Measurements from ENCODE around the gene PAPLN.
"Not testable (repeated sequence)": the region's sequence is repeated elsewhere in the genome, so short reads cannot be mapped to it uniquely, and the experiment has no call there.

GRCh38 chr14:73194306-73194705 lies 43.0 kb upstream of the PAPLN start:
- not testable (repeated sequence) for TF ChIP-seq CTCF (IDR thresholded peaks at IDR 0.05; ENCODE audit: insufficient read depth, low read length, poor library complexity, severe bottlenecking); EZH2phosphoT487 (conservative IDR thresholded peaks at IDR 0.05; ENCODE audit: low read length)

Measured in SU-DHL-6 (cell line).